HCT116 (cell line): ENCODE data around the gene ANKIB1. TPM values are rescaled to one million over a fixed set of nuclear protein-coding genes. Genes with fewer than 3 reads are reported as not detected.

Source experiments
- ATAC-seq: fragments of 200-7000 bp; cut with Tn5 transposase; 2 replicates; pipeline ENCODE4 v1.9.1; 2020; ENCODE audit warnings: mild to moderate bottlenecking, moderate library complexity
- BruUV-seq: library from RNA; stranded (reverse); fragments of 400-500 nt; replicated peaks from 2 replicates; lab custom pipeline; 2021; lab: Mats Ljungman, UMichigan
- CTCF ChIA-PET: fragments of 300-600 bp; sonication (Branson Sonifier 250); formaldehyde crosslinking; loops from one replicate; lab custom pipeline; 2021; ENCODE audit warnings: antibody characterized with exemption; lab: Charles Lee
- POLR2A ChIA-PET: fragments of 300-600, 350-600 bp; sonication (Branson Sonifier 250); formaldehyde crosslinking; loops from one replicate; lab custom pipeline; 2021; ENCODE audit warnings: antibody characterized with exemption; lab: Charles Lee
- RAD21 ChIA-PET, 2 experiments: fragments of 300-600 bp; sonication (Branson Sonifier 250); formaldehyde crosslinking; loops; one replicate each; lab custom pipeline; 2023; ENCODE audit warnings: low total read pairs in 2 of 2; ENCODE audit not compliant: uncharacterized antibody in 2 of 2, unreplicated experiment in 2 of 2, low non-redundant PET in 1 of 2; lab: Charles Lee
- DNase-seq: peaks from one replicate; pipeline ENCODE4 v3.0.0-alpha.2; 2010; ENCODE audit warnings: low read depth, low spot score
- H2AFZ ChIP-seq: fragments of 200-600 bp; shearing (Covaris generic), sonication (generic); 2 replicates; pipeline ENCODE4 v1.6.1; 2017; ENCODE audit warnings: low read depth, mixed run types, mixed read lengths, antibody characterized with exemption, low read length; ENCODE audit not compliant: poor library complexity, severe bottlenecking
- H3K27ac ChIP-seq: 2 replicates; pipeline ENCODE4 v1.5.1; 2012; ENCODE audit warnings: low read depth, low read length
- H3K27me3 ChIP-seq: fragments of 200-600 bp; sonication (generic); 2 replicates; pipeline ENCODE4 v1.6.1; 2016; ENCODE audit warnings: mixed run types, low read length, mixed read lengths; ENCODE audit not compliant: insufficient read depth
- H3K36me3 ChIP-seq, 2 experiments: fragments of 200-500 bp in 1 of 2; fragments of 200-600 bp in 1 of 2; sonication (Bioruptor generic) in 1 of 2; sonication (generic) in 1 of 2; 2 replicates each; pipeline versions ENCODE4 v1.5.1 to v1.6.1; 2014 to 2016; ENCODE audit warnings: low read length in 2 of 2, inconsistent platforms in 1 of 2, mixed read lengths in 1 of 2, mixed run types in 1 of 2; ENCODE audit not compliant: insufficient read depth in 2 of 2, control insufficient read depth in 1 of 2
- H3K4me1 ChIP-seq, 2 experiments: fragments of 200-600 bp in 1 of 2; sonication (generic) in 1 of 2; 2 replicates each; pipeline versions ENCODE4 v1.5.1 to v1.6.1; 2012 to 2017; ENCODE audit warnings: low read length in 2 of 2, inconsistent platforms in 1 of 2, mild to moderate bottlenecking in 1 of 2, mixed read lengths in 1 of 2, mixed run types in 1 of 2, moderate library complexity in 1 of 2; ENCODE audit not compliant: insufficient read depth in 2 of 2, control insufficient read depth in 1 of 2
- H3K4me2 ChIP-seq: fragments of 200-600 bp; sonication (generic); 2 replicates; pipeline ENCODE4 v1.6.1; 2017; ENCODE audit warnings: mixed run types, low read length, mixed read lengths
- H3K4me3 ChIP-seq, 2 experiments: fragments of 200-600 bp in 1 of 2; sonication (generic) in 1 of 2; replicated peaks in 1 of 2; 2 replicates each; pipeline ENCODE4 v1.5.1; 2011 to 2016; ENCODE audit warnings: low read length in 2 of 2, control low read depth in 1 of 2, low read depth in 1 of 2, mild to moderate bottlenecking in 1 of 2, mixed read lengths in 1 of 2, mixed run types in 1 of 2
- H3K79me2 ChIP-seq: fragments of 200-600 bp; sonication (generic); 2 replicates; pipeline ENCODE4 v1.6.1; 2017; ENCODE audit warnings: mild to moderate bottlenecking, mixed run types, low read length, moderate library complexity, mixed read lengths; ENCODE audit not compliant: insufficient read depth
- H3K9ac ChIP-seq: fragments of 200-600 bp; sonication (generic); 2 replicates; pipeline ENCODE4 v1.6.1; 2016; ENCODE audit warnings: low read length, mixed read lengths
- H3K9me2 ChIP-seq: fragments of 200-600 bp; sonication (generic), shearing (Covaris generic); 2 replicates; pipeline ENCODE4 v1.6.1; 2017; ENCODE audit warnings: mixed run types, mild to moderate bottlenecking, moderate library complexity; ENCODE audit not compliant: insufficient read depth
- H3K9me3 ChIP-seq, 2 experiments: fragments of 200-500 bp in 1 of 2; fragments of 200-600 bp in 1 of 2; sonication (Bioruptor generic) in 1 of 2; sonication (generic) in 1 of 2; 2 replicates each; pipeline ENCODE4 v1.6.1; 2014 to 2017; ENCODE audit warnings: low read length in 2 of 2, mixed read lengths in 2 of 2, inconsistent platforms in 1 of 2, low read depth in 1 of 2, mild to moderate bottlenecking in 1 of 2, mixed run types in 1 of 2, moderate library complexity in 1 of 2; ENCODE audit not compliant: control insufficient read depth in 1 of 2, insufficient read depth in 1 of 2
- H4K20me1 ChIP-seq: fragments of 200-600 bp; sonication (generic), shearing (Covaris generic); 2 replicates; pipeline ENCODE4 v1.6.1; 2017; ENCODE audit warnings: mixed run types, mild to moderate bottlenecking, moderate library complexity; ENCODE audit not compliant: insufficient read depth
- CBX3 ChIP-seq: IDR thresholded peaks from 2 replicates; pipeline ENCODE4 v1.6.1; 2012; ENCODE audit warnings: low read depth
- EZH2phosphoT487 ChIP-seq: fragments of 200-600 bp; IDR thresholded peaks from 2 replicates; pipeline ENCODE4 v1.6.1; 2018; ENCODE audit warnings: antibody characterized with exemption, borderline replicate concordance
- POLR2A ChIP-seq: IDR thresholded peaks from 2 replicates; pipeline ENCODE4 v1.7.0; 2011; ENCODE audit warnings: borderline replicate concordance; ENCODE audit not compliant: insufficient read depth, insufficient read length; ENCODE audit errors: extremely low read depth
- SRF ChIP-seq: IDR thresholded peaks from 2 replicates; pipeline ENCODE4 v1.6.1; 2012; ENCODE audit warnings: low read depth
- TCF7L2 ChIP-seq: IDR thresholded peaks from 2 replicates; pipeline ENCODE4 v1.7.0; 2011; ENCODE audit warnings: borderline replicate concordance, inconsistent platforms; ENCODE audit not compliant: insufficient read depth, insufficient read length; ENCODE audit errors: extremely low read depth
- ZFX ChIP-seq: fragments of 450-650 bp; IDR thresholded peaks from 2 replicates; pipeline ENCODE4 v1.6.1; 2017
- ZNF274 ChIP-seq: fragments of 200-500 bp; sonication (Bioruptor generic); IDR thresholded peaks from 2 replicates; pipeline ENCODE4 v1.6.1; 2014; ENCODE audit warnings: mild to moderate bottlenecking, low read depth, low read length, inconsistent platforms
- intact Hi-C: fragments of 100-400 bp; cut with micrococcal nuclease; formaldehyde crosslinking; loops from 2 replicates; pipeline ENCODE4 v1.10.0; 2022
- total RNA-seq: library from RNA; stranded (reverse); gene quantifications from one replicate; pipeline ENCODE4 v1.2.1, GENCODE V29; 2021; ENCODE audit not compliant: unreplicated experiment
- TF ChIP-seq, protein P1 (sequence below): IDR thresholded peaks from 2 replicates; pipeline ENCODE4 v1.6.1; 2011; ENCODE audit warnings: mild to moderate bottlenecking, low read length, moderate library complexity; ENCODE audit not compliant: insufficient replicate concordance; ENCODE audit errors: extremely low read depth
- TF ChIP-seq, protein P2 (sequence below): IDR thresholded peaks from 2 replicates; pipeline ENCODE4 v1.6.1; 2012
- TF ChIP-seq, protein P3 (sequence below), 3 experiments: fragments of 200-600 bp in 1 of 3; sonication (generic) in 1 of 3; IDR thresholded peaks in 2 of 3; conservative IDR thresholded peaks in 1 of 3; 2 replicates each; pipeline ENCODE4 v1.5.1; 2012 to 2017; ENCODE audit warnings: low read depth in 2 of 3, low read length in 2 of 3, antibody characterized with exemption in 1 of 3, borderline replicate concordance in 1 of 3, control low read depth in 1 of 3, mild to moderate bottlenecking in 1 of 3, mixed read lengths in 1 of 3, mixed run types in 1 of 3, moderate library complexity in 1 of 3; ENCODE audit not compliant: insufficient read depth in 1 of 3

The ANKIB1 gene
- total RNA-seq, 1 experiment from 2014 or later = 41.2 TPM

DNA sequence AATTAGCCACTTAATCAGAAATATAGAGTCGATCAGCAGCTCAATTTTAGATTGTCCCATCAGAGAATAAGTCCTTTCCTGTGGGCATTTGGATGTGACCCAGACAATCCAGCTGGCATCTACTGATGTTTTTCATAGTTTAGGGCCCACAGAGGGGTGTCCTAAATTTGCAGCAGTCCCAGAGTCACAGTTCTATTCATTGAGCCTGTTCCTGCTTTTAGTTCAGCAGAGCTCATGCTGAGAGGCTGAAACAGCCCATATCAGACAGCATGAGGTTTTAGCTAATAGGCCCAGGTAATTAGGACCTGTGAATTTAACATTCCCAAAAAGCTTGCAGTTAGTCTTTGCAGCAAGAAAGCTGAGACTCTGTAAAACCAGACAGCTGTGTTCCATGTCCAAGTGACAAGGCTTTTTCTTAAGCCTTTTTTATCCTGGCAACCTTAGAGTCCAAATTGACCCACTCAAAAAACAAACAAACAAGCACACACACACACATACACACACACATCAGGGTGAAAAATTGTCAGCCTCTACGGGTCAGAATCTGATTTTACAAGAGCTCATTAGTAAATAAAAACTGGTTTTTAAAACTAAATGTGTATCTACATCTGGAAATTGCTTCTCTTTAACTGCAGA, 33.7 kb downstream of the ANKIB1 start:
- Histone ChIP-seq H2AFZ (no peak overlapping the region), H3K27ac (no peak overlapping the region), H3K9me3 (no peaks in the 10 kb centered on the region), H4K20me1 (no peaks in the 10 kb centered on the region), H3K79me2 (peaks cover 56% of the 10 kb centered on the region), H3K36me3 (no peaks in the 10 kb centered on the region), H3K4me3 (no peak overlapping the region), H3K27me3 (no peaks in the 10 kb centered on the region), H3K9me2 (no peaks in the 10 kb centered on the region), H3K9ac (no peak overlapping the region), H3K4me2 (no peak overlapping the region), H3K4me1 (no peaks in the 10 kb centered on the region)
- intact Hi-C loops = no loop called here
- ChIA-PET RAD21 (no interaction called here), CTCF (no interaction called here), POLR2A (no interaction called here)
- no peak for TF ChIP-seq TCF7L2
- TF ChIP-seq ZFX = no peak
- TF ChIP-seq ZNF274 = no peak
- TF ChIP-seq, protein P1, sequence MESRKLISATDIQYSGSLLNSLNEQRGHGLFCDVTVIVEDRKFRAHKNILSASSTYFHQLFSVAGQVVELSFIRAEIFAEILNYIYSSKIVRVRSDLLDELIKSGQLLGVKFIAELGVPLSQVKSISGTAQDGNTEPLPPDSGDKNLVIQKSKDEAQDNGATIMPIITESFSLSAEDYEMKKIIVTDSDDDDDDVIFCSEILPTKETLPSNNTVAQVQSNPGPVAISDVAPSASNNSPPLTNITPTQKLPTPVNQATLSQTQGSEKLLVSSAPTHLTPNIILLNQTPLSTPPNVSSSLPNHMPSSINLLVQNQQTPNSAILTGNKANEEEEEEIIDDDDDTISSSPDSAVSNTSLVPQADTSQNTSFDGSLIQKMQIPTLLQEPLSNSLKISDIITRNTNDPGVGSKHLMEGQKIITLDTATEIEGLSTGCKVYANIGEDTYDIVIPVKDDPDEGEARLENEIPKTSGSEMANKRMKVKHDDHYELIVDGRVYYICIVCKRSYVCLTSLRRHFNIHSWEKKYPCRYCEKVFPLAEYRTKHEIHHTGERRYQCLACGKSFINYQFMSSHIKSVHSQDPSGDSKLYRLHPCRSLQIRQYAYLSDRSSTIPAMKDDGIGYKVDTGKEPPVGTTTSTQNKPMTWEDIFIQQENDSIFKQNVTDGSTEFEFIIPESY = no peak
- no peak for TF ChIP-seq SRF
- TF ChIP-seq CBX3 = no peak
- TF ChIP-seq, protein P2, sequence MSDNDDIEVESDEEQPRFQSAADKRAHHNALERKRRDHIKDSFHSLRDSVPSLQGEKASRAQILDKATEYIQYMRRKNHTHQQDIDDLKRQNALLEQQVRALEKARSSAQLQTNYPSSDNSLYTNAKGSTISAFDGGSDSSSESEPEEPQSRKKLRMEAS = no peak
- TF ChIP-seq, protein P3, sequence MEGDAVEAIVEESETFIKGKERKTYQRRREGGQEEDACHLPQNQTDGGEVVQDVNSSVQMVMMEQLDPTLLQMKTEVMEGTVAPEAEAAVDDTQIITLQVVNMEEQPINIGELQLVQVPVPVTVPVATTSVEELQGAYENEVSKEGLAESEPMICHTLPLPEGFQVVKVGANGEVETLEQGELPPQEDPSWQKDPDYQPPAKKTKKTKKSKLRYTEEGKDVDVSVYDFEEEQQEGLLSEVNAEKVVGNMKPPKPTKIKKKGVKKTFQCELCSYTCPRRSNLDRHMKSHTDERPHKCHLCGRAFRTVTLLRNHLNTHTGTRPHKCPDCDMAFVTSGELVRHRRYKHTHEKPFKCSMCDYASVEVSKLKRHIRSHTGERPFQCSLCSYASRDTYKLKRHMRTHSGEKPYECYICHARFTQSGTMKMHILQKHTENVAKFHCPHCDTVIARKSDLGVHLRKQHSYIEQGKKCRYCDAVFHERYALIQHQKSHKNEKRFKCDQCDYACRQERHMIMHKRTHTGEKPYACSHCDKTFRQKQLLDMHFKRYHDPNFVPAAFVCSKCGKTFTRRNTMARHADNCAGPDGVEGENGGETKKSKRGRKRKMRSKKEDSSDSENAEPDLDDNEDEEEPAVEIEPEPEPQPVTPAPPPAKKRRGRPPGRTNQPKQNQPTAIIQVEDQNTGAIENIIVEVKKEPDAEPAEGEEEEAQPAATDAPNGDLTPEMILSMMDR (IDR thresholded peaks at IDR 0.05 in 2 of 3, conservative IDR thresholded peaks at IDR 0.05 in 1 of 3; ENCODE audit: borderline replicate concordance in 1 of 3, insufficient read depth in 1 of 3, low read depth in 2 of 3, low read length in 2 of 3) = no peak
- TF ChIP-seq POLR2A = no peak
- TF ChIP-seq EZH2phosphoT487 = no peak
- no peak for DNase-seq
- BruUV-seq = no TSS peak
- no peak for ATAC-seq
